GM12892 (cell line): ENCODE data around the gene PDE6A.

Source experiments
- DNase-seq: peaks from one replicate; pipeline ENCODE4 v3.0.0; 2011; ENCODE audit not compliant: insufficient read length
- FAIRE-seq: peaks from 2 replicates; lab custom pipeline; 2011; peaks lifted over from hg19 to GRCh38; lab: Jason Lieb, UNC
- POLR2A ChIP-seq: IDR thresholded peaks from 2 replicates; pipeline ENCODE4 v1.6.1; 2011; ENCODE audit warnings: low read depth, low read length, control low read depth
- POLR2AphosphoS5 ChIP-seq: IDR thresholded peaks from 2 replicates; pipeline ENCODE4 v1.6.1; 2011; ENCODE audit warnings: low read depth, low read length, control low read depth
- TAF1 ChIP-seq: IDR thresholded peaks from 2 replicates; pipeline ENCODE4 v1.6.1; 2011; ENCODE audit warnings: low read depth, mild to moderate bottlenecking, control low read depth, low read length, borderline replicate concordance

Gene PDE6A

GRCh38 chr5:149841851-149842793 lies 102.5 kb downstream of the PDE6A start:
- DNase-seq (no peak), FAIRE-seq (no peak)

GRCh38 chr5:149840226-149840825 lies 104.3 kb downstream of the PDE6A start:
- no peak for FAIRE-seq
- DNase-seq: no peak
- TF ChIP-seq POLR2AphosphoS5 (no peak), TAF1 (no peak), POLR2A (no peak)

More at GRCh38 chr5:149841851-149842793, 102.5 kb downstream of the PDE6A start:
- no peak for TF ChIP-seq POLR2AphosphoS5
- TF ChIP-seq POLR2A: no peak
- TF ChIP-seq TAF1: no peak

- FAIRE-seq (no peak), DNase-seq (no peak)
- TF ChIP-seq POLR2A (no peak), TAF1 (no peak), POLR2AphosphoS5 (no peak)
Measured at GRCh38 chr5:149839761-149840160, 104.8 kb downstream of the PDE6A start.

- no peak for DNase-seq
- no peak for TF ChIP-seq POLR2AphosphoS5
- no peak for TF ChIP-seq TAF1
- TF ChIP-seq POLR2A: no peak
- no peak for FAIRE-seq
Measured at GRCh38 chr5:149838881-149839739, 105.5 kb downstream of the PDE6A start.

- DNase-seq (no peak), FAIRE-seq (no peak)
- no peak for TF ChIP-seq POLR2A
- TF ChIP-seq TAF1: no peak
- TF ChIP-seq POLR2AphosphoS5: no peak
Measured at GRCh38 chr5:149837680-149838269, 106.8 kb downstream of the PDE6A start.

- DNase-seq (no peak), FAIRE-seq (no peak)
- TF ChIP-seq TAF1: no peak
- no peak for TF ChIP-seq POLR2AphosphoS5
- TF ChIP-seq POLR2A: no peak
Measured at GRCh38 chr5:149836451-149837139, 108.0 kb downstream of the PDE6A start.

- DNase-seq: peak; percentile 60
- FAIRE-seq: no peak
- TF ChIP-seq POLR2A: no peak
- TF ChIP-seq POLR2AphosphoS5: no peak
- no peak for TF ChIP-seq TAF1
Measured at GRCh38 chr5:149834246-149834855, 110.2 kb downstream of the PDE6A start.

- no peak for TF ChIP-seq POLR2AphosphoS5
- TF ChIP-seq TAF1: no peak
- no peak for TF ChIP-seq POLR2A
- FAIRE-seq: no peak
- no peak for DNase-seq
Measured at GRCh38 chr5:149833116-149833827, 111.3 kb downstream of the PDE6A start.

- TF ChIP-seq TAF1: no peak
- TF ChIP-seq POLR2A: no peak
- TF ChIP-seq POLR2AphosphoS5: no peak
- FAIRE-seq (no peak), DNase-seq (no peak)
Measured at GRCh38 chr5:149832636-149833035, 112.0 kb downstream of the PDE6A start.
